Thymus (tissue), 11 donors: ENCODE results near the gene TPD52L3. TPM values are rescaled to one million over a fixed set of nuclear protein-coding genes. Genes with fewer than 3 reads are reported as not detected.

Source experiments
- DNase-seq, 9 donors: peaks; one replicate each; pipeline ENCODE4 v3.0.0-alpha.2; 2013; ENCODE audit warnings: low spot score in 9 of 9, low read depth in 6 of 9, missing footprints in 1 of 9
- H3K27ac ChIP-seq, 2 donors: one replicate each; pipeline ENCODE4 v1.5.1; 2013; ENCODE audit warnings: control low read depth in 1 of 2, low read depth in 1 of 2, low read length in 1 of 2, mild to moderate bottlenecking in 1 of 2, moderate library complexity in 1 of 2
- H3K27me3 ChIP-seq, 2 donors: one replicate each; pipeline ENCODE4 v1.5.1; 2013; ENCODE audit warnings: low read length in 1 of 2; ENCODE audit not compliant: control insufficient read depth in 2 of 2, insufficient read depth in 1 of 2
- H3K36me3 ChIP-seq, 2 donors: one replicate each; pipeline ENCODE4 v1.5.1; 2013; ENCODE audit warnings: low read length in 1 of 2, mild to moderate bottlenecking in 1 of 2, moderate library complexity in 1 of 2; ENCODE audit not compliant: control insufficient read depth in 2 of 2, insufficient read depth in 2 of 2
- H3K4me1 ChIP-seq, 2 donors: one replicate each; pipeline ENCODE4 v1.5.1; 2013; ENCODE audit warnings: low read length in 2 of 2; ENCODE audit not compliant: control insufficient read depth in 2 of 2, insufficient read depth in 2 of 2
- H3K4me3 ChIP-seq, 2 donors: one replicate each; pipeline ENCODE4 v1.5.1; 2013; ENCODE audit warnings: low read length in 2 of 2, control low read depth in 1 of 2, mild to moderate bottlenecking in 1 of 2
- H3K9me3 ChIP-seq, 2 donors: one replicate each; pipeline ENCODE4 v1.5.1; 2013; ENCODE audit warnings: low read length in 1 of 2, mild to moderate bottlenecking in 1 of 2; ENCODE audit not compliant: control insufficient read depth in 2 of 2, insufficient read depth in 1 of 2
- WGBS: extraction: QIAGEN DNeasy Blood & Tissue Kit; methylation state at CpG from one replicate; pipeline ENCODE4 v1.1.7; 2013; 5-methylcytosine and 5-hydroxymethylcytosine counted together
- polyA plus RNA-seq: library from polyadenylated mRNA; stranded (reverse); fragments of 200-250 nt; gene quantifications from one replicate; pipeline ENCODE4 v1.2.3, GENCODE V29; 2013
- total RNA-seq: library from RNA; stranded (reverse); fragments of 120-200 nt; gene quantifications from one replicate; pipeline ENCODE4 v1.2.4, GENCODE V29; 2013
- donor health status: healthy.

The TPD52L3 gene
- total and polyA plus RNA-seq, 2 donors, result not detected

GRCh38 chr9:6351737-6352136 lies 23.6 kb downstream of the TPD52L3 start:
- H3K9me3 ChIP-seq, result no peaks in the 10 kb centered on the region
- no peaks in the 10 kb centered on the region for H3K36me3 ChIP-seq
- no peak overlapping the region for H3K27ac ChIP-seq
- no peaks in the 10 kb centered on the region for H3K4me1 ChIP-seq
- H3K4me3 ChIP-seq, result no peak overlapping the region
- H3K27me3 ChIP-seq, result no peaks in the 10 kb centered on the region
- no peak for DNase-seq

- DNase-seq, result peak; percentile 23 to 77 (median 51)
- no peak overlapping the region for H3K4me3 ChIP-seq
- no peaks in the 10 kb centered on the region for H3K36me3 ChIP-seq
- 41% methylated on average over 3 of the region's 3 CpGs for WGBS
- no peaks in the 10 kb centered on the region for H3K27me3 ChIP-seq
- no peaks in the 10 kb centered on the region for H3K9me3 ChIP-seq
- no peaks in the 10 kb centered on the region for H3K4me1 ChIP-seq
- no peak overlapping the region for H3K27ac ChIP-seq
Observed at GRCh38 chr9:6354072-6354686, 26.0 kb downstream of the TPD52L3 start.

GRCh38 chr9:6355728-6356127 lies 27.6 kb downstream of the TPD52L3 start:
- H3K9me3 ChIP-seq, result no peaks in the 10 kb centered on the region
- WGBS, result 90% methylated on average over 2 of the region's 2 CpGs
- no peak overlapping the region for H3K4me3 ChIP-seq
- no peak for DNase-seq
- no peaks in the 10 kb centered on the region for H3K27me3 ChIP-seq
- no peaks in the 10 kb centered on the region for H3K36me3 ChIP-seq
- no peak overlapping the region for H3K27ac ChIP-seq
- no peaks in the 10 kb centered on the region for H3K4me1 ChIP-seq

- H3K27me3 ChIP-seq, result no peaks in the 10 kb centered on the region
- no peaks in the 10 kb centered on the region for H3K36me3 ChIP-seq
- no peak for DNase-seq
- H3K4me1 ChIP-seq, result no peaks in the 10 kb centered on the region
- no peaks in the 10 kb centered on the region for H3K9me3 ChIP-seq
- 97% methylated on average over 1 of the region's 1 CpG for WGBS
- no peak overlapping the region for H3K4me3 ChIP-seq
- no peak overlapping the region for H3K27ac ChIP-seq
Observed at GRCh38 chr9:6356441-6356840, 28.3 kb downstream of the TPD52L3 start.

- Histone ChIP-seq H3K27ac (no peak overlapping the region), H3K36me3 (no peaks in the 10 kb centered on the region), H3K27me3 (no peaks in the 10 kb centered on the region), H3K4me3 (no peak overlapping the region), H3K9me3 (no peaks in the 10 kb centered on the region), H3K4me1 (no peaks in the 10 kb centered on the region)
- WGBS, result 96% methylated on average over 1 of the region's 1 CpG
- DNase-seq, result no peak
Observed at GRCh38 chr9:6356904-6357303, 28.7 kb downstream of the TPD52L3 start.

- H3K27ac ChIP-seq, result no peak overlapping the region
- no peaks in the 10 kb centered on the region for H3K36me3 ChIP-seq
- WGBS, result 93% methylated on average over 4 of the region's 4 CpGs
- no peak overlapping the region for H3K4me3 ChIP-seq
- no peaks in the 10 kb centered on the region for H3K4me1 ChIP-seq
- H3K27me3 ChIP-seq, result no peaks in the 10 kb centered on the region
- no peak for DNase-seq
- H3K9me3 ChIP-seq, result peaks cover 2 to 21% of the 10 kb centered on the region in 2 donors
Observed at GRCh38 chr9:6367128-6367890, 39.1 kb downstream of the TPD52L3 start.

GRCh38 chr9:6368831-6369230 lies 40.7 kb downstream of the TPD52L3 start:
- H3K4me3 ChIP-seq, result no peak overlapping the region
- no peaks in the 10 kb centered on the region for H3K36me3 ChIP-seq
- H3K9me3 ChIP-seq, result peaks cover 2 to 24% of the 10 kb centered on the region in 2 donors
- no peak for DNase-seq
- H3K27me3 ChIP-seq, result no peaks in the 10 kb centered on the region
- no peak overlapping the region for H3K27ac ChIP-seq
- WGBS, result 98% methylated on average over 2 of the region's 2 CpGs
- H3K4me1 ChIP-seq, result no peaks in the 10 kb centered on the region

Other genes starting within 250 kb of the TPD52L3 start
- gene IL33, start 112.6 kb upstream of the TPD52L3 start, total RNA-seq, result 9.3 TPM
- gene IL33, start 112.6 kb upstream of the TPD52L3 start, polyA plus RNA-seq, result 14.5 TPM
- gene UHRF2, start 84.8 kb downstream of the TPD52L3 start, total RNA-seq, result 64.8 TPM
- 68.7 TPM for gene UHRF2, start 84.8 kb downstream of the TPD52L3 start, polyA plus RNA-seq